ENCODE results near the gene DDX52. TPM values are rescaled to one million over a fixed set of nuclear protein-coding genes. Genes with fewer than 3 reads are reported as not detected.

DDX52 gene
- total and polyA plus RNA-seq, 2 donors (not counting 1 experiment from before 2014, with no cell fraction given): 20.4 to 20.6 TPM

- no peak for DNase-seq (ENCODE audit: low read depth in 2 of 2)
- TF ChIP-seq CTCF (conservative IDR thresholded peaks at IDR 0.05 in 1 of 2, IDR thresholded peaks at IDR 0.05 in 1 of 2; ENCODE audit: low read depth in 1 of 2, low read length in 2 of 2) (no peak), EZH2 (IDR thresholded peaks at IDR 0.05; ENCODE audit: low read length, missing control alignments) (no peak)
- H3K4me1 ChIP-seq (ENCODE audit: control insufficient read depth, extremely low read depth, insufficient read depth, low read length): no peaks in the 10 kb centered on the region
- H3K27me3 ChIP-seq (ENCODE audit: control insufficient read depth, insufficient read depth, low read length): no peaks in the 10 kb centered on the region
- no peak overlapping the region for H3K9ac ChIP-seq (ENCODE audit: insufficient read depth, low read length)
- no peak overlapping the region for H3K4me3 ChIP-seq (replicated peaks in 1 of 4; ENCODE audit: control extremely low read depth in 1 of 4, insufficient read depth in 1 of 4, low read depth in 3 of 4, low read length in 4 of 4)
- no peaks in the 10 kb centered on the region for H3K9me3 ChIP-seq (ENCODE audit: control insufficient read depth, insufficient read depth, low read depth, low read length)
- H2AFZ ChIP-seq (ENCODE audit: low read length): no peak overlapping the region
- no peaks in the 10 kb centered on the region for H3K79me2 ChIP-seq (ENCODE audit: control insufficient read depth, insufficient read depth, low read length)
- no peak overlapping the region for H3K27ac ChIP-seq (ENCODE audit: insufficient read depth, low read length)
- peaks cover 7% of the 10 kb centered on the region for H3K36me3 ChIP-seq (ENCODE audit: control insufficient read depth, insufficient read depth, low read length)
- no peaks in the 10 kb centered on the region for H4K20me1 ChIP-seq (ENCODE audit: control insufficient read depth, extremely low read depth, insufficient read depth, low read length)
- no peak overlapping the region for H3K4me2 ChIP-seq (ENCODE audit: extremely low read depth, insufficient read depth, low read length)
These were observed 81.1 kb downstream of the DDX52 start for GRCh38 chr17:37562016-37562745.

Other genes with a start within 250 kb of the DDX52 start
- gene ACACA, start 236.6 kb downstream of the DDX52 start, total RNA-seq: 72.9 and 123 TPM in 2 replicates
- gene ACACA, start 236.6 kb downstream of the DDX52 start, polyA plus RNA-seq: 45.2 and 54.1 TPM in 2 replicates
- 19.8 and 23.9 TPM in 2 replicates for gene TADA2A, start 236.6 kb downstream of the DDX52 start, total RNA-seq
- gene TADA2A, start 236.6 kb downstream of the DDX52 start, polyA plus RNA-seq: 18.7 and 19.3 TPM in 2 replicates
- 61.4 and 121 TPM in 2 replicates for gene DUSP14, start 153.6 kb downstream of the DDX52 start, total RNA-seq
- gene DUSP14, start 153.6 kb downstream of the DDX52 start, polyA plus RNA-seq: 153 and 161 TPM in 2 replicates
- 16.7 and 21.5 TPM in 2 replicates for gene SYNRG, start 34.0 kb downstream of the DDX52 start, total RNA-seq
- 19.1 and 20.4 TPM in 2 replicates for gene SYNRG, start 34.0 kb downstream of the DDX52 start, polyA plus RNA-seq
- not detected in 2 replicates for gene HNF1B, start 101.6 kb upstream of the DDX52 start, total RNA-seq
- not detected in 2 replicates for gene HNF1B, start 101.6 kb upstream of the DDX52 start, polyA plus RNA-seq

Data from fibroblast of lung (primary cell).